Measurements from ENCODE around the gene NRXN3. TPM values are rescaled to one million over a fixed set of nuclear protein-coding genes. Genes with fewer than 3 reads are reported as not detected.

NRXN3 gene
- total RNA-seq, 1 experiment from 2014 or later: not detected

- no peaks in the 10 kb centered on the region for H3K27me3 ChIP-seq (ENCODE audit: insufficient read depth, low read length)
- no peaks in the 10 kb centered on the region for H4K20me1 ChIP-seq (ENCODE audit: insufficient read depth)
- ChIA-PET CTCF (no interaction called here), POLR2A (no interaction called here), RAD21 (ENCODE audit: low non-redundant PET in 1 of 2, low total read pairs in 2 of 2, uncharacterized antibody in 2 of 2, unreplicated experiment in 2 of 2) (no interaction called here)
- no peak overlapping the region for H2AFZ ChIP-seq (ENCODE audit: low read depth, low read length, poor library complexity, severe bottlenecking)
- ATAC-seq: no peak
- H3K4me2 ChIP-seq (ENCODE audit: low read length): no peak overlapping the region
- intact Hi-C loops (cut with micrococcal nuclease): no loop called here
- no TSS peak for BruUV-seq (replicated peaks)
- no peak overlapping the region for H3K9ac ChIP-seq (ENCODE audit: low read length)
- H3K79me2 ChIP-seq (ENCODE audit: insufficient read depth, low read length): no peaks in the 10 kb centered on the region
- H3K36me3 ChIP-seq (ENCODE audit: control insufficient read depth in 1 of 2, insufficient read depth in 2 of 2, low read length in 2 of 2): no peaks in the 10 kb centered on the region
- H3K9me3 ChIP-seq (ENCODE audit: control insufficient read depth in 1 of 2, insufficient read depth in 1 of 2, low read depth in 1 of 2, low read length in 2 of 2): peaks cover 7 to 24% of the 10 kb centered on the region in 2 experiments; a peak in 2 of 4 replicates
- H3K9me2 ChIP-seq (ENCODE audit: insufficient read depth): no peaks in the 10 kb centered on the region
- DNase-seq (ENCODE audit: low read depth, low spot score): no peak
- H3K27ac ChIP-seq (ENCODE audit: low read depth, low read length): no peak overlapping the region
- no peak overlapping the region for H3K4me3 ChIP-seq (replicated peaks in 1 of 2; ENCODE audit: low read depth in 1 of 2, low read length in 2 of 2)
- no peaks in the 10 kb centered on the region for H3K4me1 ChIP-seq (ENCODE audit: control insufficient read depth in 1 of 2, insufficient read depth in 2 of 2, low read length in 2 of 2)
- TF ChIP-seq CBX3 (IDR thresholded peaks at IDR 0.05; ENCODE audit: low read depth): no peak
- TF ChIP-seq CEBPB (IDR thresholded peaks at IDR 0.05; ENCODE audit: low read depth): no peak
- no peak for TF ChIP-seq ZNF274 (IDR thresholded peaks at IDR 0.05; ENCODE audit: low read depth, low read length)
- no peak for TF ChIP-seq SIN3A (IDR thresholded peaks at IDR 0.05; ENCODE audit: low read depth)
- no peak for TF ChIP-seq POLR2AphosphoS5 (IDR thresholded peaks at IDR 0.05; ENCODE audit: low read depth, low read length)
- TF ChIP-seq RAD21 (IDR thresholded peaks at IDR 0.05; ENCODE audit: low read depth): no peak
- no peak for TF ChIP-seq EZH2phosphoT487 (IDR thresholded peaks at IDR 0.05; ENCODE audit: borderline replicate concordance)
- no peak for TF ChIP-seq TCF7L2 (IDR thresholded peaks at IDR 0.05; ENCODE audit: borderline replicate concordance, extremely low read depth, insufficient read depth, insufficient read length)
- no peak for TF ChIP-seq EZH2 (IDR thresholded peaks at IDR 0.05)
- TF ChIP-seq ZBTB33 (IDR thresholded peaks at IDR 0.05; ENCODE audit: extremely low read depth, insufficient replicate concordance, low read length): no peak
Measured at GRCh38 chr14:79549515-79549914, 1379.3 kb downstream of the NRXN3 start.

Measured in HCT116 (cell line).